GM18858 (cell line): ENCODE measurements around the gene ACOT7.
"Not testable (repeated sequence)": the region's sequence is repeated elsewhere in the genome, so short reads cannot be mapped to it uniquely, and the experiment has no call there.

Experiments
- ATAC-seq: cut with Tn5 transposase; IDR thresholded peaks from one replicate; pipeline ENCODE4 v1.9.1; 2021; ENCODE audit not compliant: unreplicated experiment

Gene ACOT7

GRCh38 chr1:6401673-6402072 lies 8.1 kb upstream of the ACOT7 start:
- ATAC-seq: no peak

GRCh38 chr1:6399294-6399693 lies 5.7 kb upstream of the ACOT7 start:
- ATAC-seq: no peak

- no peak for ATAC-seq
Observed at GRCh38 chr1:6397844-6398441, 4.4 kb upstream of the ACOT7 start.

GRCh38 chr1:6396998-6397397 lies 3.4 kb upstream of the ACOT7 start:
- no peak for ATAC-seq

- not testable (repeated sequence) for ATAC-seq
Observed at GRCh38 chr1:6395781-6396244, 2.2 kb upstream of the ACOT7 start.

GRCh38 chr1:6395130-6395529 lies 1.6 kb upstream of the ACOT7 start:
- not testable (repeated sequence) for ATAC-seq

GRCh38 chr1:6392809-6393399 lies 663 bp downstream of the ACOT7 start:
- ATAC-seq: no peak

- no peak for ATAC-seq
Observed at GRCh38 chr1:6391951-6392808, 1.4 kb downstream of the ACOT7 start.

- ATAC-seq: no peak
Observed at GRCh38 chr1:6389971-6390370, 3.6 kb downstream of the ACOT7 start.

GRCh38 chr1:6386371-6386949 lies 7.1 kb downstream of the ACOT7 start:
- no peak for ATAC-seq

- no peak for ATAC-seq
Observed at GRCh38 chr1:6385488-6386191, 7.9 kb downstream of the ACOT7 start.

- ATAC-seq: no peak
Observed at GRCh38 chr1:6384962-6385361, 8.6 kb downstream of the ACOT7 start.

GRCh38 chr1:6384135-6384534 lies 9.4 kb downstream of the ACOT7 start:
- ATAC-seq: no peak

- no peak for ATAC-seq
Observed at GRCh38 chr1:6380037-6380436, 13.5 kb downstream of the ACOT7 start.

GRCh38 chr1:6378096-6378746 lies 15.3 kb downstream of the ACOT7 start:
- no peak for ATAC-seq

GRCh38 chr1:6373961-6374720 lies 19.4 kb downstream of the ACOT7 start:
- ATAC-seq: no peak

- not testable (repeated sequence) for ATAC-seq
Observed at GRCh38 chr1:6372236-6372635, 21.3 kb downstream of the ACOT7 start.

GRCh38 chr1:6370006-6370405 lies 23.6 kb downstream of the ACOT7 start:
- ATAC-seq: no peak

- no peak for ATAC-seq
Observed at GRCh38 chr1:6367381-6368012, 26.1 kb downstream of the ACOT7 start.
